SK-N-SH treated with all-trans-retinoic acid at 6 μM for 48 hours (cell line): ENCODE measurements around the gene CHRNA9.

ENCODE experiments used
- ATAC-seq: fragments of 200-7000 bp; cut with Tn5 transposase; 3 replicates; pipeline ENCODE4 v1.9.1; 2020; ENCODE audit warnings: mild to moderate bottlenecking, moderate library complexity
- ARNTL ChIP-seq: fragments of 450-650 bp; formaldehyde crosslinking; IDR thresholded peaks from 2 replicates; pipeline ENCODE4 v1.5.0; 2020; ENCODE audit warnings: low read depth, mild to moderate bottlenecking, moderate library complexity, borderline replicate concordance
- BACH2 ChIP-seq: fragments of 250-450 bp; sonication (Bioruptor Pico); IDR thresholded peaks from 2 replicates; pipeline ENCODE4 v1.9.0; 2021; ENCODE audit warnings: mild to moderate bottlenecking, borderline replicate concordance
- CREB5 ChIP-seq: fragments of 250-450 bp; sonication (Bioruptor Pico); IDR thresholded peaks from 2 replicates; pipeline ENCODE4 v1.5.1; 2020; ENCODE audit warnings: low read depth, mild to moderate bottlenecking, moderate library complexity
- CSDC2 ChIP-seq: fragments of 250-450 bp; sonication (Bioruptor Pico); IDR thresholded peaks from 2 replicates; pipeline ENCODE4 v1.5.0; 2020; ENCODE audit warnings: mild to moderate bottlenecking, moderate library complexity
- ESRRG ChIP-seq: fragments of 250-450 bp; sonication (Bioruptor Pico); IDR thresholded peaks from 2 replicates; pipeline ENCODE4 v1.6.1; 2021; ENCODE audit warnings: mild to moderate bottlenecking
- GLIS3 ChIP-seq: fragments of 250-450 bp; sonication (Bioruptor Pico); IDR thresholded peaks from 2 replicates; pipeline ENCODE4 v1.5.0; 2020; ENCODE audit warnings: mild to moderate bottlenecking, moderate library complexity
- ISL1 ChIP-seq: fragments of 250-450 bp; sonication (Bioruptor Pico); IDR thresholded peaks from 2 replicates; pipeline ENCODE4 v2.1.2; 2022; ENCODE audit warnings: mild to moderate bottlenecking, moderate library complexity
- OSR1 ChIP-seq: fragments of 250-450 bp; sonication (Bioruptor Pico); IDR thresholded peaks from 2 replicates; pipeline ENCODE4 v1.8.0; 2022; ENCODE audit warnings: moderate library complexity, mild to moderate bottlenecking, inconsistent platforms
- PATZ1 ChIP-seq: fragments of 250-450 bp; sonication (Bioruptor Pico); IDR thresholded peaks from 2 replicates; pipeline ENCODE4 v1.8.0; 2020; ENCODE audit warnings: mild to moderate bottlenecking, moderate library complexity, borderline replicate concordance
- POU6F1 ChIP-seq: fragments of 250-450 bp; sonication (Bioruptor Pico); IDR thresholded peaks from 2 replicates; pipeline ENCODE4 v1.8.0; 2021; ENCODE audit warnings: low read depth, mild to moderate bottlenecking, moderate library complexity, borderline replicate concordance
- PPARA ChIP-seq: fragments of 250-450 bp; sonication (Bioruptor Pico); IDR thresholded peaks from 2 replicates; pipeline ENCODE4 v1.5.0; 2020; ENCODE audit warnings: mild to moderate bottlenecking, borderline replicate concordance
- RARB ChIP-seq: fragments of 250-450 bp; sonication (Bioruptor Pico); IDR thresholded peaks from 2 replicates; pipeline ENCODE4 v1.8.0; 2021; ENCODE audit warnings: mild to moderate bottlenecking, moderate library complexity
- SNAI2 ChIP-seq: fragments of 250-450 bp; sonication (Bioruptor Pico); IDR thresholded peaks from 2 replicates; pipeline ENCODE4 v1.5.0; 2020; ENCODE audit warnings: mild to moderate bottlenecking, moderate library complexity
- TCF4 ChIP-seq: fragments of 250-450 bp; sonication (Bioruptor Pico); IDR thresholded peaks from 2 replicates; pipeline ENCODE4 v1.8.0; 2021; ENCODE audit warnings: mild to moderate bottlenecking, moderate library complexity, borderline replicate concordance
- TOX ChIP-seq: fragments of 250-450 bp; sonication (Bioruptor Pico); IDR thresholded peaks from 2 replicates; pipeline ENCODE4 v1.8.0; 2021; ENCODE audit warnings: mild to moderate bottlenecking, moderate library complexity, borderline replicate concordance
- TSHZ2 ChIP-seq: fragments of 250-450 bp; sonication (Bioruptor Pico); IDR thresholded peaks from 2 replicates; pipeline ENCODE4 v1.5.0; 2020; ENCODE audit warnings: mild to moderate bottlenecking, moderate library complexity
- ZC3H10 ChIP-seq: fragments of 250-450 bp; sonication (Bioruptor Pico); IDR thresholded peaks from 2 replicates; pipeline ENCODE4 v1.5.1; 2021; ENCODE audit warnings: mild to moderate bottlenecking, moderate library complexity
- ZFP3 ChIP-seq: fragments of 250-450 bp; sonication (Bioruptor Pico); IDR thresholded peaks from 2 replicates; pipeline ENCODE4 v1.5.0; 2020; ENCODE audit warnings: mild to moderate bottlenecking, moderate library complexity
- ZFP30 ChIP-seq: fragments of 450-650 bp; formaldehyde crosslinking; IDR thresholded peaks from 2 replicates; pipeline ENCODE4 v1.5.0; 2022; ENCODE audit warnings: mild to moderate bottlenecking, moderate library complexity
- ZNF565 ChIP-seq: fragments of 450-650 bp; formaldehyde crosslinking; conservative IDR thresholded peaks from 2 replicates; pipeline ENCODE4 v1.5.0; 2020; ENCODE audit warnings: low read depth, mild to moderate bottlenecking, moderate library complexity
- ZNF70 ChIP-seq: fragments of 450-650 bp; formaldehyde crosslinking; IDR thresholded peaks from 2 replicates; pipeline ENCODE4 v1.5.0; 2020; ENCODE audit warnings: mild to moderate bottlenecking, moderate library complexity
- ZNF8 ChIP-seq: fragments of 450-650 bp; formaldehyde crosslinking; IDR thresholded peaks from 2 replicates; pipeline ENCODE4 v1.5.0; 2020; ENCODE audit warnings: mild to moderate bottlenecking, moderate library complexity

Gene CHRNA9

GRCh38 chr4:40375620-40376019 lies 40.5 kb downstream of the CHRNA9 start (continued):
- TF ChIP-seq OSR1 (CRISPR knock-in tag) (no peak), ISL1 (CRISPR knock-in tag) (no peak), ZNF565 (CRISPR knock-in tag) (no peak), GLIS3 (CRISPR knock-in tag) (no peak), ZNF8 (CRISPR knock-in tag) (no peak), CREB5 (CRISPR knock-in tag) (no peak)

GRCh38 chr4:40377512-40378365 lies 42.6 kb downstream of the CHRNA9 start:
- peak; percentile 69; the same call in 2 of the 3 replicates for ATAC-seq
- TF ChIP-seq RARB (CRISPR knock-in tag) (no peak), TSHZ2 (CRISPR knock-in tag) (no peak), GLIS3 (CRISPR knock-in tag) (no peak), ISL1 (CRISPR knock-in tag) (no peak), ZFP3 (CRISPR knock-in tag) (no peak), ZNF70 (CRISPR knock-in tag) (peak; percentile 59; the same call in 1 of the 2 replicates), SNAI2 (CRISPR knock-in tag) (no peak), BACH2 (no peak)
- TF ChIP-seq, all 23 proteins: peak for 1

GRCh38 chr4:40378619-40379018 lies 43.5 kb downstream of the CHRNA9 start:
- no peak for ATAC-seq
- TF ChIP-seq PATZ1 (CRISPR knock-in tag), result no peak
- TF ChIP-seq SNAI2 (CRISPR knock-in tag), result no peak
- no peak for TF ChIP-seq CREB5 (CRISPR knock-in tag)
- no peak for TF ChIP-seq ZFP3 (CRISPR knock-in tag)
- no peak for TF ChIP-seq TOX (CRISPR knock-in tag)
- TF ChIP-seq GLIS3 (CRISPR knock-in tag), result no peak
- no peak for TF ChIP-seq ZFP30 (CRISPR knock-in tag)
- TF ChIP-seq PPARA (CRISPR knock-in tag), result no peak
- no peak for TF ChIP-seq ARNTL (CRISPR knock-in tag)
- no peak for TF ChIP-seq ESRRG
- TF ChIP-seq BACH2, result no peak
- no peak for TF ChIP-seq ISL1 (CRISPR knock-in tag)
- TF ChIP-seq TCF4, result no peak
- no peak for TF ChIP-seq CSDC2 (CRISPR knock-in tag)
- no peak for TF ChIP-seq ZNF8 (CRISPR knock-in tag)
- no peak for TF ChIP-seq TSHZ2 (CRISPR knock-in tag)
- no peak for TF ChIP-seq ZC3H10 (CRISPR knock-in tag)
- no peak for TF ChIP-seq POU6F1 (CRISPR knock-in tag)
- TF ChIP-seq, all 23 proteins: peak for 0
